ENCODE results near the gene ZMYND10.

Gene ZMYND10

DNA sequence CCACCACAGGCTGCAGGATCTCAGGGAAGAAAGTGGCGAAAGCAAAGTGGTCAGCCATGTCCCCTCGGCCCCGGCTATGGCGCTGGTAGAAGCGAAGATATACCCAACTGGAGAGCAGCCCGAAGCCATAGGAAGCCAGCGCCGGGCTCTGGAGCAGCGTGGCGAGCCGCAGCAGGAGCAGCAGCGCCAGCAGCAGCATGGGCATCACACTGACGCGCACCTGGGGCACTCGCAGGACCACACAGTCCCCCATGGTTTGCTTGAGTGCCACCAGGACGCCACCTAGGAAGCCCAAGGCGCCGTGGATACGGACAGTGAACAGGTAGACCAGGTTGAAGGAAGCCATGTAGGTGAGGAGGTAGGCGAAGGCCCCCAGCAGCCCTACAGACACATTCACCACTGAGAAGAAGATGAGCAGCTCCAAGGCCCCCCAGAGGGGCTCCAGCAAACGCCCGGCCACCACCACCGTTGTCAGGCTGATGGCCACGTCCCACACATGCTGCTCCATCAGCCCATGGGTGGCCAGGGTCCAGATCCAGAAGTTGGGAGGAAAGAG is 12.9 kb upstream of the ZMYND10 start:
- Histone ChIP-seq H3K36me3 (peaks cover 14% of the 10 kb centered on the region), H3K4me3 (ENCODE audit: low read depth, low read length) (peak overlapping the region; percentile 78), H3K4me1 (no peaks in the 10 kb centered on the region), H3K27me3 (no peaks in the 10 kb centered on the region), H3K9me3 (no peaks in the 10 kb centered on the region)
- TF ChIP-seq, protein P1, sequence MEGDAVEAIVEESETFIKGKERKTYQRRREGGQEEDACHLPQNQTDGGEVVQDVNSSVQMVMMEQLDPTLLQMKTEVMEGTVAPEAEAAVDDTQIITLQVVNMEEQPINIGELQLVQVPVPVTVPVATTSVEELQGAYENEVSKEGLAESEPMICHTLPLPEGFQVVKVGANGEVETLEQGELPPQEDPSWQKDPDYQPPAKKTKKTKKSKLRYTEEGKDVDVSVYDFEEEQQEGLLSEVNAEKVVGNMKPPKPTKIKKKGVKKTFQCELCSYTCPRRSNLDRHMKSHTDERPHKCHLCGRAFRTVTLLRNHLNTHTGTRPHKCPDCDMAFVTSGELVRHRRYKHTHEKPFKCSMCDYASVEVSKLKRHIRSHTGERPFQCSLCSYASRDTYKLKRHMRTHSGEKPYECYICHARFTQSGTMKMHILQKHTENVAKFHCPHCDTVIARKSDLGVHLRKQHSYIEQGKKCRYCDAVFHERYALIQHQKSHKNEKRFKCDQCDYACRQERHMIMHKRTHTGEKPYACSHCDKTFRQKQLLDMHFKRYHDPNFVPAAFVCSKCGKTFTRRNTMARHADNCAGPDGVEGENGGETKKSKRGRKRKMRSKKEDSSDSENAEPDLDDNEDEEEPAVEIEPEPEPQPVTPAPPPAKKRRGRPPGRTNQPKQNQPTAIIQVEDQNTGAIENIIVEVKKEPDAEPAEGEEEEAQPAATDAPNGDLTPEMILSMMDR (IDR thresholded peaks at IDR 0.05; ENCODE audit: low read depth, low read length) = no peak
- no peak for DNase-seq

DNA sequence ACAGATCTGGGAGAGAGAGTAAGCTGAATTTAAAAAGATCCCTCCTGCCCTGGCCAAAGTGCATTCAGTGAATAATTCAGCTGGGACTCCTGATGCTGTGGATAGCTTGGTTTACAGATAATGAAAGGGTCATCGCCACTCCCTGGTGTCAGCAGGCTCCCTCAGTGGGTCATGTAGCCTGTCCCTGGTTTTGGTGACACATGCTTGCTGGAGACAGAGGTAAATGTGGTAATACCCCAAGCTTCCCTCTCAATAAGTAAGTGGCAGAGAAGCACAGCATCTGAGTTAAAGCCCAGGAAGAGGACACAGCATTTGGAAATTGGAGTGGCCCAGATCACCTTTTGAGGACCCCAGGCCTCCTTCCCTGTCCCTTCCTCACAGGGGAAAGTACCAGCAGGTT is 11.9 kb upstream of the ZMYND10 start:
- no peaks in the 10 kb centered on the region for H3K27me3 ChIP-seq
- H3K4me1 ChIP-seq = no peaks in the 10 kb centered on the region
- TF ChIP-seq, protein P1 (IDR thresholded peaks at IDR 0.05; ENCODE audit: low read depth, low read length) = no peak
- peaks cover 14% of the 10 kb centered on the region for H3K36me3 ChIP-seq
- no peak for DNase-seq
- peak overlapping the region; percentile 78 for H3K4me3 ChIP-seq (ENCODE audit: low read depth, low read length)
- H3K9me3 ChIP-seq = no peaks in the 10 kb centered on the region

- no peaks in the 10 kb centered on the region for H3K4me1 ChIP-seq
- no peak for DNase-seq
- peaks cover 14% of the 10 kb centered on the region for H3K36me3 ChIP-seq
Measured at GRCh38 chr3:50356553-50356952, 11.0 kb upstream of the ZMYND10 start.

GRCh38 chr3:50355829-50356552 is 10.5 kb upstream of the ZMYND10 start:
- peaks cover 3% of the 10 kb centered on the region; the same call in 1 of the 2 replicates for H3K4me1 ChIP-seq
- H3K4me3 ChIP-seq (ENCODE audit: low read depth, low read length) = peak overlapping the region; percentile 78
- TF ChIP-seq, protein P1 (IDR thresholded peaks at IDR 0.05; ENCODE audit: low read depth, low read length) = peak; percentile 44
- no peaks in the 10 kb centered on the region for H3K27me3 ChIP-seq
- peaks cover 14% of the 10 kb centered on the region for H3K36me3 ChIP-seq
- no peaks in the 10 kb centered on the region for H3K9me3 ChIP-seq
- DNase-seq = peak; percentile 36

More at GRCh38 chr3:50356553-50356952, 11.0 kb upstream of the ZMYND10 start:
- H3K9me3 ChIP-seq = no peaks in the 10 kb centered on the region
- H3K27me3 ChIP-seq = no peaks in the 10 kb centered on the region
- peak overlapping the region; percentile 78 for H3K4me3 ChIP-seq (ENCODE audit: low read depth, low read length)
- TF ChIP-seq, protein P1 (IDR thresholded peaks at IDR 0.05; ENCODE audit: low read depth, low read length) = no peak

DNA sequence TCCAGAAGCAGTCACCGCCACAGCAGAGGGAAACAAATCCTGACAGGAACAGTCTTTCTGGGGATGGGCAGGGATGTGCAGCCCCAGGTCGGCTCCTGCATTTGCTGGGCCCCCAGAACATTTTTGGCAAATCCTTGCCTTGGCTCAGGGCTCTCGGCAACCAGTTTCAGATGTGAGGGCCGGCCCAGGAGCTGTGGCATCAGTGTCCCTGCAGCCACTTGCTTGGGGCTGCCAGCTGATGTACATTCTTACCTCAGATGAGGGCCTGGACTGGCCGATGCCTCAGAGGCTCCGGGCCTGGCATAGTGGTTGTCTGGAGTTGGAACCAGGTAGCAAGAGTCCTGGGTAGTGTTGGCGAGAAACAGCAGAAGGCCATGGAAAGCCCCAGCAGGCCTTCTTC is 9.3 kb upstream of the ZMYND10 start:
- no peak for DNase-seq
- H3K4me1 ChIP-seq = peaks cover 3% of the 10 kb centered on the region; the same call in 1 of the 2 replicates
- H3K36me3 ChIP-seq = peaks cover 14% of the 10 kb centered on the region

More for the DNA sequence above, 9.3 kb upstream of the ZMYND10 start:
- H3K4me3 ChIP-seq (ENCODE audit: low read depth, low read length) = no peak overlapping the region
- no peaks in the 10 kb centered on the region for H3K9me3 ChIP-seq
- TF ChIP-seq, protein P1 (IDR thresholded peaks at IDR 0.05; ENCODE audit: low read depth, low read length) = no peak
- H3K27me3 ChIP-seq = no peaks in the 10 kb centered on the region

All from BE2C (cell line).